ENCODE results near the gene MNAT1. TPM values are rescaled to one million over a fixed set of nuclear protein-coding genes. Genes with fewer than 3 reads are reported as not detected.

Gene MNAT1
- total RNA-seq, 1 donor from 2014 or later: 39.1 TPM

DNA sequence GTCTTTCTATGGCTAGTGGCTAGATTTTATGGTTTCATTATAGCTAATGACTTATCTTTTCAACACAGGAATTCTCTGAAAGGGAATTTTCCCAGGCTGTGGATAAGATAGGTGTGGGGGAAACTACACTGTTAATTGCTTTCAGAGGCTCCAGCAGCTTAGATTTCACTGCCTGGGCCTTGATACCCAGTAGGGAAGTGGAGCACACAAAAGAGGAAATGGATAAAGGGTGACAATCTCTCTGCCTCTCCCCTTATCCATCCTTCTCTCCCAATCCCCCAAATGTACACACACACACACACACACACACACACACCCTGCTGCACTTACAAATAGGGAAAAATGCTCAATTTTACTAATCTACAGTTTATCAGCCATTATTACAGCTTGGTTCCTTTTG lies 29.5 kb upstream of the MNAT1 start:
- no peaks in the 10 kb centered on the region for H3K4me1 Mint-ChIP-seq
- H3K36me3 Mint-ChIP-seq (ENCODE audit: low read depth): peaks cover 5% of the 10 kb centered on the region
- no peak overlapping the region for H3K4me3 Mint-ChIP-seq
- TF ChIP-seq, protein P1, sequence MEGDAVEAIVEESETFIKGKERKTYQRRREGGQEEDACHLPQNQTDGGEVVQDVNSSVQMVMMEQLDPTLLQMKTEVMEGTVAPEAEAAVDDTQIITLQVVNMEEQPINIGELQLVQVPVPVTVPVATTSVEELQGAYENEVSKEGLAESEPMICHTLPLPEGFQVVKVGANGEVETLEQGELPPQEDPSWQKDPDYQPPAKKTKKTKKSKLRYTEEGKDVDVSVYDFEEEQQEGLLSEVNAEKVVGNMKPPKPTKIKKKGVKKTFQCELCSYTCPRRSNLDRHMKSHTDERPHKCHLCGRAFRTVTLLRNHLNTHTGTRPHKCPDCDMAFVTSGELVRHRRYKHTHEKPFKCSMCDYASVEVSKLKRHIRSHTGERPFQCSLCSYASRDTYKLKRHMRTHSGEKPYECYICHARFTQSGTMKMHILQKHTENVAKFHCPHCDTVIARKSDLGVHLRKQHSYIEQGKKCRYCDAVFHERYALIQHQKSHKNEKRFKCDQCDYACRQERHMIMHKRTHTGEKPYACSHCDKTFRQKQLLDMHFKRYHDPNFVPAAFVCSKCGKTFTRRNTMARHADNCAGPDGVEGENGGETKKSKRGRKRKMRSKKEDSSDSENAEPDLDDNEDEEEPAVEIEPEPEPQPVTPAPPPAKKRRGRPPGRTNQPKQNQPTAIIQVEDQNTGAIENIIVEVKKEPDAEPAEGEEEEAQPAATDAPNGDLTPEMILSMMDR (conservative IDR thresholded peaks at IDR 0.05): no peak
- DNase-seq (ENCODE audit: low read depth, low spot score): no peak
- peaks cover 8% of the 10 kb centered on the region for H3K9me3 Mint-ChIP-seq
- H3K27ac Mint-ChIP-seq (ENCODE audit: unreplicated experiment): no peak overlapping the region
- H3K27me3 Mint-ChIP-seq (ENCODE audit: low read depth): no peaks in the 10 kb centered on the region

- TF ChIP-seq, protein P1 (conservative IDR thresholded peaks at IDR 0.05): no peak
- no peak for DNase-seq (ENCODE audit: low read depth, low spot score)
- H3K36me3 Mint-ChIP-seq (ENCODE audit: low read depth): no peaks in the 10 kb centered on the region
- no peak overlapping the region for H3K4me3 Mint-ChIP-seq
- H3K27ac Mint-ChIP-seq (ENCODE audit: unreplicated experiment): no peak overlapping the region
- H3K27me3 Mint-ChIP-seq (ENCODE audit: low read depth): no peaks in the 10 kb centered on the region
- H3K9me3 Mint-ChIP-seq: no peaks in the 10 kb centered on the region
- no peaks in the 10 kb centered on the region for H3K4me1 Mint-ChIP-seq
These were observed 26.7 kb upstream of the MNAT1 start for GRCh38 chr14:60707858-60708257.

DNA sequence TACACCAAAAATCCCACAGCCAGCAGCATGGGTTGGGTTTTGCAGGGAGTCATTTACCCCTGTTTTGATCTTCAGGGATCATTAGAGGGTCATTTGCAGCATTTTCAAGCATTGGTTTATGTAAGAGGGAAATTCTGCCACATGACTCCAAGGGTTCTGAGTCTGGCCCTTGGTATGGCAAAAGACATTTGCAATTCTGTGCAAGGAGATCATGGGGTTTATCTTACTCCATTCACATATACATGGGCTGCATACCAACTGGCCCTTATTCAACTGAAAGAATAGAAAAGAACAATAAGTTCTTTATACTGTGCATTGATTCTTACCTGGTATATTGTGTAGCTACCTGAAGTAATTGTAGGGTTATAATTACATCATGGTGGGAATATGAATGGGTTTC lies 24.1 kb upstream of the MNAT1 start:
- no peak overlapping the region for H3K27ac Mint-ChIP-seq (ENCODE audit: unreplicated experiment)
- TF ChIP-seq, protein P1 (conservative IDR thresholded peaks at IDR 0.05): no peak

GRCh38 chr14:60713513-60713912 lies 21.0 kb upstream of the MNAT1 start:
- Mint-ChIP-seq H3K4me3 (no peak overlapping the region), H3K4me1 (no peaks in the 10 kb centered on the region), H3K9me3 (no peaks in the 10 kb centered on the region), H3K27ac (ENCODE audit: unreplicated experiment) (no peak overlapping the region), H3K36me3 (ENCODE audit: low read depth) (no peaks in the 10 kb centered on the region), H3K27me3 (ENCODE audit: low read depth) (peaks cover 4% of the 10 kb centered on the region)
- TF ChIP-seq, protein P1 (conservative IDR thresholded peaks at IDR 0.05): no peak
- no peak for DNase-seq (ENCODE audit: low read depth, low spot score)

More for the DNA sequence above, 24.1 kb upstream of the MNAT1 start:
- H3K36me3 Mint-ChIP-seq (ENCODE audit: low read depth): no peaks in the 10 kb centered on the region
- no peak for DNase-seq (ENCODE audit: low read depth, low spot score)
- no peak overlapping the region for H3K4me3 Mint-ChIP-seq
- no peaks in the 10 kb centered on the region for H3K27me3 Mint-ChIP-seq (ENCODE audit: low read depth)
- no peaks in the 10 kb centered on the region for H3K4me1 Mint-ChIP-seq
- no peaks in the 10 kb centered on the region for H3K9me3 Mint-ChIP-seq

DNA sequence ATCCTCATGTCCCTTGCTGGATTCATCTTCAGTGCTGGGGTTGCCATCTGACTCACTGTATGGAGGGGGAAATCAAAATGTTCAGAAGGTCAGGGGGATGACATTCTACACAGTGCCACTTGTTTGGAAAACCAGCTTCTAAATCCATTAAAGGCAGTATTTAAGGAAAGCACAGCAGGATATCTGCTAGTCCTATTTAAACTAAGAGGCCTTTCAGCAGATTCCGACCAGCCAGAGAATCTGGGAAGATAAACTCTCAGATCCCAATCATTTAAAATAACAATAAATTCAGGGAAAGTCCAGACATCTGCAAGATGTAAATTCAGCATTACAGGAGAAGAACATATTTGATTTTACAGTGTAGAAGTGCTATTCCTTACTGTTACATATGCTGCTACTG lies 14.2 kb upstream of the MNAT1 start:
- Mint-ChIP-seq H3K36me3 (ENCODE audit: low read depth) (no peaks in the 10 kb centered on the region), H3K4me3 (peak overlapping the region; percentile 92), H3K4me1 (peaks cover 22% of the 10 kb centered on the region), H3K27me3 (ENCODE audit: low read depth) (peaks cover 53% of the 10 kb centered on the region), H3K9me3 (no peaks in the 10 kb centered on the region), H3K27ac (ENCODE audit: unreplicated experiment) (no peak overlapping the region)
- TF ChIP-seq, protein P1 (conservative IDR thresholded peaks at IDR 0.05): no peak
- no peak for DNase-seq (ENCODE audit: low read depth, low spot score)

DNA sequence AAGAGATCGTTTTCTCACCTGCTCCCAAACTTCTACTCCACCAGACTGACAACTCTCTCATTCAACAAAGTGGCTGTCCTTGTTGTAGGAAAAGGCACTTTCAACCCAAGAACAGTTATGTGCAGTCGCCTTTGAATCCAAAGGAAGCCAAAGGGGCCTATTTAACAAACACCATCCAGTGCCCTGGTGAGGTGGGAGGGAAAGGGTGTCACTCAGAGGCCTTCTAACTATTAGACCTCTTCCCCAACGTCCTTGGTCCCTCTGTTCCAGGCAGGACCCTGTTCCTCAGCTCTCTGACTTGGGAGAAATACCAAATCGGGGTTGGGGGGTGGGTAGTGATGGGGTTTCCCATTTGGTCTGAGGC lies 13.6 kb upstream of the MNAT1 start:
- no peak for DNase-seq (ENCODE audit: low read depth, low spot score)
- Mint-ChIP-seq H3K4me3 (peak overlapping the region; percentile 92), H3K27me3 (ENCODE audit: low read depth) (peaks cover 55% of the 10 kb centered on the region), H3K9me3 (no peaks in the 10 kb centered on the region), H3K4me1 (peaks cover 22% of the 10 kb centered on the region), H3K27ac (ENCODE audit: unreplicated experiment) (no peak overlapping the region), H3K36me3 (ENCODE audit: low read depth) (no peaks in the 10 kb centered on the region)
- TF ChIP-seq, protein P1 (conservative IDR thresholded peaks at IDR 0.05): no peak

Measured in neural crest cell (in vitro differentiated cells).